IgD-negative memory B cell (primary cell): ENCODE results near the gene CBL. TPM values are rescaled to one million over a fixed set of nuclear protein-coding genes. Genes with fewer than 3 reads are reported as not detected.

Experiments
- H3K27ac Mint-ChIP-seq, 3 donors: one replicate each; pipeline ENCODE4 v1.8.0; 2020 to 2022; ENCODE audit warnings: mild to moderate bottlenecking in 3 of 3, mixed read lengths in 3 of 3, moderate library complexity in 1 of 3
- H3K27me3 Mint-ChIP-seq: one replicate; pipeline ENCODE4 v1.8.0; 2021; ENCODE audit warnings: mixed read lengths
- H3K36me3 Mint-ChIP-seq: one replicate; pipeline ENCODE4 v1.8.0; 2020; ENCODE audit warnings: mild to moderate bottlenecking, mixed read lengths
- H3K4me1 Mint-ChIP-seq, 3 donors: one replicate each; pipeline ENCODE4 v1.8.0; 2020 to 2022; ENCODE audit warnings: mixed read lengths in 3 of 3, mild to moderate bottlenecking in 1 of 3
- H3K4me3 Mint-ChIP-seq, 4 donors: one replicate each; pipeline ENCODE4 v1.8.0; 2020 to 2022; ENCODE audit warnings: mild to moderate bottlenecking in 4 of 4, mixed read lengths in 4 of 4, moderate library complexity in 3 of 4
- H3K9me3 Mint-ChIP-seq, 3 donors: one replicate each; pipeline ENCODE4 v1.8.0; 2020 to 2021; ENCODE audit warnings: mixed read lengths in 3 of 3, mild to moderate bottlenecking in 1 of 3
- polyA plus RNA-seq: library from polyadenylated mRNA; unstranded; fragments of 300-500 nt; fragmentation: Illumina TruSeq; gene quantifications from one replicate; pipeline ENCODE4 v1.2.3, GENCODE V29; 2021

Gene CBL
- polyA plus RNA-seq, 1 donor from 2014 or later: 10.0 TPM

DNA sequence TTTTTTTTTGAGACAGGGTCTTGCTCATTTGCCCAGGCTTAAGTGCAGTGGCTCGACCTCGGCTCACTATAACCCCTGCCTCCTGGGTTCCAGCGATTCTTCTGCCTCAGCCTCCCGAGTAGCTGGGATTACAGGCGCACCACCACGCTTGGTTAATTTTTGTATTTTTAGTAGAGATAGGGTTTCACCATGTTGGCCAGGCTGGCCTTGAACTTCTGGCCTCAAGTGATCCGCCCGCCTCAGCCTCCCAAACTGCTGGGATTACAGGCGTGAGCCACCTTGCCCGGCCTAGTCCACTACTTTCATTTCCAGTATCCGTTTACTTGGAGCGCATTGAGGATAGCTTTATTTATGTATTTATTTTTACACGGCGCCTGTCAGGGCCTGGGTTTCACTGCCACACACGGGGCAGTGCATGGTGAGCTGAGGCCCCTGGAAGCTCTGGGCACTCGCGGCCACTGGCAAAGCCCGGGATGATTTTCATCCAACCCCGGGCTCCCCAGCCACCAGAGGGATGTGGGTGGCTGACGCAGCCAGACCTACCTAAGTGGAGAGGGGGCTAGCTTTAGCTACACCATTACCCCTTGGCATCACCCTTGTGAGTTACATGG, 116.9 kb downstream of the CBL start:
- Mint-ChIP-seq H3K27me3 (peaks cover 2% of the 10 kb centered on the region), H3K4me1 (peaks cover 11 to 20% (median 13%) of the 10 kb centered on the region in 3 donors), H3K36me3 (no peaks in the 10 kb centered on the region), H3K27ac (peak overlapping the region in 1 of 3 donors; percentile 1), H3K9me3 (no peaks in the 10 kb centered on the region), H3K4me3 (peak overlapping the region in 1 of 4 donors; percentile 21)

DNA sequence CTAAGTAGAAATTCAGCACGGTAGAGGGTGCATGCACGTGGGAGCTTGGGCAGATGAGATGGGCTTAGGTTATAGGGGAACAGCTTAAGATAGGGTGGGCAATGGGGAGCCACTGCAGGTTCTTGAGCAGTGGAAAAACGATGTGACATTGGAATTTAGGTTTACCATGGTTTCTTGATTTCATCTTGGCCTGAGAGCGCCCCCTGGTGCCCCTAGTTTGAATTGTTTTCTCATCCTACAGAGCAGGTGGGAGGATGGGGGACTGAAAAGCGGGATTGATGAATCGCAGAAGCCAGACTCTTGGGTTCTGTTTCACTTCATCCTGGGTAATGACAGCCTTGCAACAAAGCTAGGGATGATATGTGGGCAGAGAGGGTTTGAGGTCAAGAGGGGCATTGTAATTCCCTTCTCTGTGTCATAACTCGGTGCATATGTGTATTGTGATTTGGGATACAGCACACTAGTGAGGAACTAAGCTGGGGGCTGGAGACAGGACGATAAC, 117.4 kb downstream of the CBL start:
- Mint-ChIP-seq H3K27ac (peak overlapping the region; percentile 1 to 68 (median 23)), H3K4me3 (peak overlapping the region in 1 of 4 donors; percentile 21), H3K36me3 (no peaks in the 10 kb centered on the region), H3K4me1 (peaks cover 9 to 19% (median 12%) of the 10 kb centered on the region in 3 donors), H3K9me3 (no peaks in the 10 kb centered on the region), H3K27me3 (peaks cover 4% of the 10 kb centered on the region)

DNA sequence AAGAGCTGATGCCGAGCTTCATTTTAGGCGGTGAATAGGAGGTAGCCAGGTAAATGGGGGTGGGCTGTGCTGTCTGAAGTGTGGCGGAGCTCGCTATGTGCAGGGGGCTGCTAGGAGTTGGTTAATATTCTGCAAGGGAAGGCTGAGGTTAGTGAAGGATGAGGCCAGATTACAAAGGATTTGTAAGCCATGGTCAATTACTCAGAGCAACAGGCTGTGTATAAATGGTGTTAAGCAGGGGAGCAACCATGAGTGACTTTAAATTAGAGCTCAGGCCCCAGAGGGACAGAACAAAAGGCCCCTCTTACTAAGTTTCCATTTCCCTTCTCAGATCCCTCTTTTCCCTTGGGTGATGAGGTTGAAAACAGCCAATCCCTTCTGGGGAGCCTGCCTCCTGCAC, 118.0 kb downstream of the CBL start:
- no peak overlapping the region for H3K4me3 Mint-ChIP-seq
- peaks cover 4 to 14% (median 8%) of the 10 kb centered on the region in 3 donors for H3K4me1 Mint-ChIP-seq
- peaks cover 4% of the 10 kb centered on the region for H3K27me3 Mint-ChIP-seq
- H3K27ac Mint-ChIP-seq: peak overlapping the region in 1 of 3 donors; percentile 23
- H3K36me3 Mint-ChIP-seq: no peaks in the 10 kb centered on the region
- H3K9me3 Mint-ChIP-seq: no peaks in the 10 kb centered on the region

DNA sequence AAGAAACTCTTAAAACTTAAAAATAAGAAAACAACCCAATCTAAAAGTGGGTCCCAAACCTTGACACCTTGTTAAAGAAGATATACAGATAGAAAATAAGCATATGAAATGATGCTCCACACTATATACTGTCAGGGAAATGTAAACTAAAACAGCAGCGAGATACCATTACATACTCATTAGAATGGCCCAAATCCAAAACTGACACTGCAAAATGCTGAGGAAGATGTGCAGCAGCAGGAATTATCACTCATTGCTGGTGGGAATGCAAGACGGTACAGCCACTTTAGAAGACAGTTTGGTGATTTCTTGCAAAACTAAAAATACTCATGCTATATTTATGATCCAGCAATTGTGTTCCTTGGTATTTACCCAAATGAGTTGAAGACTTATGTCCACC, 123.2 kb downstream of the CBL start:
- Mint-ChIP-seq H3K27me3 (peaks cover 9% of the 10 kb centered on the region), H3K27ac (no peak overlapping the region), H3K9me3 (no peaks in the 10 kb centered on the region), H3K4me1 (peaks cover 2 to 14% (median 7%) of the 10 kb centered on the region in 3 donors), H3K4me3 (no peak overlapping the region), H3K36me3 (peaks cover 3% of the 10 kb centered on the region)

DNA sequence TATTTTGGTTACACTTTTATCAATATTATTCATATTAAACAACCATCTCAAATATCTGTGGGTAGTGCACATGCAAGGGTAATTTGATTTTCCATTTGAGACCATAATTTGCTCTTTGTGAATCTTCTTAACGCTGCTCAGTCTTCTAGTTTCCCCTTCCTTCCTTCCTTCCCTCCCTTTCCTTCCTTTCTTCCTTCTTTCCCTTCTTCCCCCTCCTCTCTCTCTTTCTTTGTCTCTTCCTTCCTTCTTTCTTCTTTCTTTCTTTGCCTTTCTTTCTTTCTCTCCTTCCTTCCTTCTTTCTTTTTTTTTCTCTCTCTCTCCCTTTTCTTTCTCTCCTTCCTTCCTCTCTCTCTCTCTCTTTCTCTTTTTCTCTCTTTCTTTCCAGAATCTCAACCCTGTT, 124.1 kb downstream of the CBL start:
- Mint-ChIP-seq H3K4me3 (no peak overlapping the region), H3K4me1 (peaks cover 3 to 16% (median 8%) of the 10 kb centered on the region in 3 donors), H3K9me3 (no peaks in the 10 kb centered on the region), H3K36me3 (peaks cover 3% of the 10 kb centered on the region), H3K27me3 (peaks cover 9% of the 10 kb centered on the region), H3K27ac (no peak overlapping the region)

DNA sequence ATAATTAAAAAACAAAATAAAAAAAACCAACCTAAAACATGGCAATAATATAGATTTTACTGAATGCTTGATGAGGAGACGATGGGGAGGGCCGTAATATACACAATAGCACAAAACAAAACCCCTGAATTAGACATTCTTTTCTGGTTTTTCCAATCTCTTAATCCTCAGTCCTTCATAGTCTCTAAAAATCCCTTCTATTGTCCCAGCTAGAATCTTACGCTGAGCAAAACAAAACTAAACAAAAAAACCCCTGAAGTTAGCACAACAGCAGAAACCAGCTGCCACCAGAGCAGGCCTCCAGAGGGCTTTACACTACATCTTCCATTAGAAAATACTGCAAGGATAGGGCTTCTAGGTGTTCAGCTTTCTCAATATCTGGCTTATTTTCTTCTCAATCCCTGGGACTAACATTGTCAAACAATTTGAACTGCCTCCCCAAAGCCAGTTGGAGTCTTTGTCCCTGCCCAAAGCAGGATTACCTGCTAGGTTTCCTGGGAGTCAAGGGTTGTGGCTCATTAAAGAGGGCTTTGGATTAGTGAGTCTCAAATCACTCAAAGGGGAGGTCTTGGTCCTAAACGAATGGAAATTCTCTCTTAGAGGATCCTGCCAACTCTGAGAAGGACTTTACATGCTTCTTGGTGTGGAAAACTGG, 126.1 kb downstream of the CBL start:
- Mint-ChIP-seq H3K36me3 (peaks cover 6% of the 10 kb centered on the region), H3K27me3 (peaks cover 9% of the 10 kb centered on the region), H3K9me3 (no peaks in the 10 kb centered on the region)

DNA sequence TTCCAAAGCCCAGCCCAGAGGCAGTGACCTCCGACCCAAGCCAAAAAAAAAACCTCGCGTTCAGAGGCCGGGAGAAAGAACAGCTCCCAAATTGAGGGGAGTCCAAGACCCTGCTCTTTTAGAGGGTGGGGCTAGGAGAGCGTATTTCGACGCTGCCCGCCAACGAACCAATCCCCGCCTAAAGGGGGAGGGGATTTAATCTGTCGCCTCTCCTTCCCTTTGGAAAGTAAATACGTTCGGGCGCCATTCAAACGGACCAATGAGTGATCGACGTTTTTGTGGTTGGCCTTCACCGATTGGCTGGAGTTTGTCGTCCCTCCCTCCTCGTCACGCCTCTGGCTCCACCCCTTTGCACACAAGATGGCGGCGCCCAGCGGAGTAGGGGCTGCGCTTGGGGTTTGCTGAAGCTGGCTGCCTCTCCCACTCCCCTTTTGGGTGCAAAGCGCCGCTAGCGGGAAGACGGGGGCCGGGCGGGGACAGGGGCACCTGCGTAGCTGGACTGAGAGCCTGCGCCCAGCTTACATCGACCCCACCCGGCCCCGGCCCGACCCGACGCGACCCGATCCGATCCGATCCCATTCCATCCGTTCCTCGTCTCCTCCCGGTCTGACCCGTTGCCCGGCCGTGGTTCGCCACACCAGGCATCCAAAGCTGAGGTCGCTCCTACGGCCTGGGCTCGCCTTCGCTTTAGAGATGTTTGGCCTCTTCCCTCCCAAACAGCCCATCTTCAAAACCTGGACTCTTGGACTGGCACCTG, 128.2 kb downstream of the CBL start, which contains the start of gene RNF26:
TSS of gene RNF26 (plus strand) at position 354 of the 757 bp plus-strand sequence. CDS start 596 bp downstream, outside the sequence.
- Mint-ChIP-seq H3K4me3 (peak within 1 kb of the TSS; percentile 93 to 99 (median 95)), H3K9me3 (peaks cover 0 to 2% (median 0%) of the 10 kb centered on the region in 3 donors), H3K27me3 (peaks cover 18% of the 10 kb centered on the region), H3K36me3 (peaks cover 10% of the 10 kb centered on the region), H3K27ac (peak within 1 kb of the TSS; percentile 86 to 96 (median 96)), H3K4me1 (peaks cover 6 to 20% (median 20%) of the 10 kb centered on the region in 3 donors)

More for the DNA sequence above, 126.1 kb downstream of the CBL start:
- H3K4me1 Mint-ChIP-seq: peaks cover 5 to 16% (median 12%) of the 10 kb centered on the region in 3 donors
- H3K4me3 Mint-ChIP-seq: peak overlapping the region in 1 of 4 donors; percentile 93
- H3K27ac Mint-ChIP-seq: peak overlapping the region in 1 of 3 donors; percentile 86

DNA sequence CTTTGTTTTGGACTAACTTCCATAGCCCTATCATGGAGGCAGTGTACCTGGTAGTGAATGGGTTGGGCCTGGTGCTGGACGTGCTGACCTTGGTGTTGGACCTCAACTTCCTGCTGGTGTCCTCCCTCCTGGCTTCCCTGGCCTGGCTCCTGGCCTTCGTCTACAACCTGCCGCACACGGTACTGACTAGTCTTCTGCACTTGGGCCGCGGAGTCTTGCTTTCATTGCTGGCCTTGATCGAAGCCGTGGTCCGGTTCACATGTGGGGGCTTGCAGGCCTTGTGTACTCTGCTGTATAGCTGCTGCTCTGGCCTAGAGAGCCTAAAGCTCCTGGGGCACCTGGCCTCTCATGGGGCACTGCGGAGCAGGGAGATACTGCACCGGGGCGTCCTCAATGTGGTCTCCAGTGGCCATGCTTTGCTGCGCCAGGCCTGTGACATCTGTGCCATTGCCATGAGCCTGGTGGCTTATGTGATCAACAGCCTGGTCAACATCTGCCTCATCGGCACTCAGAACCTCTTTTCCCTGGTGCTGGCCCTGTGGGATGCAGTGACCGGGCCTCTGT, 129.0 kb downstream of the CBL start:
- peak overlapping the region; percentile 93 to 99 (median 95) for H3K4me3 Mint-ChIP-seq
- H3K9me3 Mint-ChIP-seq: peaks cover 0 to 2% (median 0%) of the 10 kb centered on the region in 3 donors
- peak overlapping the region; percentile 84 to 96 (median 86) for H3K27ac Mint-ChIP-seq
- peaks cover 7 to 21% (median 21%) of the 10 kb centered on the region in 3 donors for H3K4me1 Mint-ChIP-seq
- peaks cover 10% of the 10 kb centered on the region for H3K36me3 Mint-ChIP-seq
- peaks cover 18% of the 10 kb centered on the region for H3K27me3 Mint-ChIP-seq

DNA sequence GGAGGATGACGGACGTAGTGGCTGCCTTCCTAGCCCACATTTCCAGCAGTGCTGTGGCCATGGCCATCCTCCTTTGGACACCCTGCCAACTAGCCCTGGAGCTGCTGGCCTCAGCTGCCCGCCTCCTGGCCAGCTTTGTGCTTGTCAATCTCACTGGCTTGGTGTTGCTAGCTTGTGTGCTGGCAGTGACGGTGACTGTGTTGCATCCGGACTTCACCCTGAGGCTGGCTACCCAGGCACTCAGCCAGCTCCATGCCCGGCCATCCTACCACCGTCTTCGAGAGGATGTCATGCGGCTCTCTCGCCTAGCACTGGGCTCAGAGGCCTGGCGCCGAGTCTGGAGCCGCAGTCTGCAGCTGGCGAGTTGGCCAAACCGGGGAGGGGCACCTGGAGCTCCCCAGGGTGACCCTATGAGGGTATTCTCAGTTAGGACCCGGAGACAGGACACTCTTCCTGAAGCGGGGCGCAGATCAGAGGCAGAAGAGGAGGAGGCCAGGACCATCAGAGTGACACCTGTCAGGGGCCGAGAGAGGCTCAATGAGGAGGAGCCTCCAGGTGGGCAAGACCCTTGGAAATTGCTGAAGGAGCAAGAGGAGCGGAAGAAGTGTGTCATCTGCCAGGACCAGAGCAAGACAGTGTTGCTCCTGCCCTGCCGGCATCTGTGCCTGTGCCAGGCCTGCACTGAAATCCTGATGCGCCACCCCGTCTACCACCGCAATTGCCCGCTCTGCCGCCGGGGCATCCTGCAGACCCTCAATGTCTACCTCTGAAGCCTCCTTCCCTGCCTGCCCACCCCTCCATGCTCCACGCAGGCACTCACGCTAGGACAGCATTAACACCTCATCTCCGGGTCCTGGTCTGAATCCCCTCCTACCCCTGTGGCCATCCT, 129.8 kb downstream of the CBL start:
- peaks cover 8 to 23% (median 22%) of the 10 kb centered on the region in 3 donors for H3K4me1 Mint-ChIP-seq

DNA sequence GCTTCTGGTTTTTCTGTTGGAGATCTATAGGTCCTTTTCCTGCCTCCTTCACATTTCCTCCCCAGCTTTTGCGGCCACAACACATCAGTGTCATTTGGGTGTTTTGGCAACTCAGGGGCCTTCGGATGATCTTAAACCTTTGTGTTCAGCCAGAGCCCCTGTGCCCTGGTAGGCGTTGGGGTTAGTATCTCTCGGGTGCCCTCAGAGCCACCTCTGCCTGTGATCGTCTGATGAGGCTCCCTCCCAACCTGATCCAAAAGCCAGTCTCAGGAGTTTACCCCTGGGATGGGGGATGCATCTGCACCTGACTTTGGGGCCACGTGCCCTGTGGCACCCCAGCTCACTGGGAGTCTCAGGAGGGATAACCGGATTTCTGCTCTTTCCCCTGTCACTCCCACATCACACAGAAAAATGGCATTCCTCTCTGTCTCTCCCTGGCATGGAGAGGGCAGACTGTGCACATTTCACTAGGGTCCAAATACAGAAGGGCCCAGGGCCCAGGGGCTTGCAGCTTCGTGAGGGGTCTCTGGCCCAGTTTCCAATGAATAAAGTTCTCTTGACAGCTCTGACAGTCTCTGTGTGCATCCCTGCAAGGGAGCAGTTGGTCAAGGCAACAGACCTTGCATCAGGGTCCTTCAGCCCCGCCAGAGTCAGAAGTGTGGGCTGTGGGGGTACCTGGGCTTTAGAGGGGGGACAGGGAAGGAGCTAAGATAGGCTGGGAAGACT, 130.8 kb downstream of the CBL start:
- Mint-ChIP-seq H3K27ac (peak overlapping the region in 2 of 3 donors; percentile 72 to 96), H3K4me3 (peak overlapping the region; percentile 45 to 93 (median 60)), H3K4me1 (peaks cover 13 to 28% (median 26%) of the 10 kb centered on the region in 3 donors), H3K36me3 (peaks cover 12% of the 10 kb centered on the region), H3K27me3 (peaks cover 23% of the 10 kb centered on the region), H3K9me3 (peaks cover 0 to 2% (median 0%) of the 10 kb centered on the region in 3 donors)

More for the DNA sequence above, 129.8 kb downstream of the CBL start:
- Mint-ChIP-seq H3K27ac (peak overlapping the region in 2 of 3 donors; percentile 72 to 96), H3K36me3 (peaks cover 11% of the 10 kb centered on the region), H3K9me3 (peaks cover 0 to 2% (median 0%) of the 10 kb centered on the region in 3 donors), H3K27me3 (peaks cover 15% of the 10 kb centered on the region), H3K4me3 (peak overlapping the region; percentile 93 to 99 (median 95))

DNA sequence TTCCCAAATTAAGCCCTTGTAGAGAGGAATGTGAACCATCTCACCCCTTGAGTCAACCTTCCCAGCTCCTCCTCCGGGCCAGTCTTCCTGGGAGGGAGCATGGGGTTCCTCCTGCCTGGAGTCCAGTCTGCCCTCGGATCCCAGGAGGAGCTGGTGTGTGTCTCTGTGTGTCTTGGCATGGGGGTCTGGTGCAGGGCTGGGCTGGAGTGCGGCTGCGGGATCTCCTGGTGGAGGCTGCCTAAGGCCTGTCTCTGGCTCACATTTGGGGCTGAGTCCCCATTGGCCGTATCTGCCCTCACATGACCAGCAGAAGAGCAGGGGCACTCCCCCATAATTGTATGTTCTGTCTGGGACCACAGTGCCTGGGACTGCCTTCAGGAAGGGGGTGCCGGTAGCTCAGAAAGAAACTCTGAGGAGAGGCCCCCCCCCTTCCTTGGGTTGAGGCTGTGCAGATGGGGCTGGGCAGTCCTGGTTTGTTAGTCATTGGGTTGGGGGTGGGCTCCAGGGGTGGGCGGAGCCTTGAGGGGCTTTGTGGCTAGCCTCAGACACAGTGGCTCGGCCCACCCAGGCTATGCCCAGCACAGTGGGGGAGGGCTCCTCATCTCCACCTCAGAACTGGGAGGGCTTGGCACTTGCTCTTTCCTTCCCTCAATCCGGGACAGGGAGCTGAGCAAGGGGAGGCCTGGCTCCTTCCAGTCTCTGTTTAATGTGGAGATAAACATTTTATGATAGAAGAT, 131.6 kb downstream of the CBL start:
- peaks cover 0 to 2% (median 0%) of the 10 kb centered on the region in 3 donors for H3K9me3 Mint-ChIP-seq
- H3K36me3 Mint-ChIP-seq: peaks cover 11% of the 10 kb centered on the region
- H3K4me3 Mint-ChIP-seq: peak overlapping the region in 3 of 4 donors; percentile 65 to 93 (median 67)
- peaks cover 13 to 27% (median 23%) of the 10 kb centered on the region in 3 donors for H3K4me1 Mint-ChIP-seq
- H3K27ac Mint-ChIP-seq: peak overlapping the region in 1 of 3 donors; percentile 72
- H3K27me3 Mint-ChIP-seq: peaks cover 26% of the 10 kb centered on the region

DNA sequence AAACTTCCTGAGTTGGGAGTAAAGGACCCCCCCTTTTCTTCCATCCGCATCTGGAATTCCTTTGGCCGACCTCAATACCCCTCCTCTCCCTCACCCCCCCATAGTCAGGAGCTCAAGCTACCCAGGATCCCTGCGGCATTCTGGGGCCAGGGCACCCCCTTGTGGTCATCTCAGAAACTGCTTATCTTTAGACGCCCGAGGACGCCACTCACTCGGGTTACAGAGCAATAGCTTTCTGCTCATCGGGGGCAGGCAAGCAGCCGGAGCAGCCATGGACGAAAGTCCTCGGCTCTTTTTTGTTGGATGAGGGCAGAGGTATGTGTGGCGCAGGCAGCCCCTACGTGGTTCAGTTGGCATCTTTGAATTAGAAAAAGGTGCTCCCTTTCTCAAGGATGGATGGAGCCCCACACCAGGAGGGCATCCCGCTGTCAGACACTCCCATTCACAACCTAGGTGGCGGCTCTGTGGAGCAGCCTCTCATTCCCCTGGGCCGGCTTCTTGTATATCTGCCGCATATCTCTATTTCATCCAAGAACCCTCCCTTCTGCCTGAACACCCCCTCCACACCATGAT, 132.3 kb downstream of the CBL start:
- Mint-ChIP-seq H3K4me1 (peaks cover 13 to 25% (median 19%) of the 10 kb centered on the region in 3 donors), H3K9me3 (peaks cover 0 to 2% (median 0%) of the 10 kb centered on the region in 3 donors), H3K27ac (peak overlapping the region in 1 of 3 donors; percentile 3), H3K4me3 (peak overlapping the region; percentile 4 to 67 (median 56)), H3K27me3 (peaks cover 32% of the 10 kb centered on the region), H3K36me3 (peaks cover 10% of the 10 kb centered on the region)
